Astrocyte (in vitro differentiated cells and primary cell): ENCODE results near the gene SAMD9. TPM values are rescaled to one million over a fixed set of nuclear protein-coding genes. Genes with fewer than 3 reads are reported as not detected.
A peak's percentile ranks its signal among the peaks of the same experiment; 100 is the strongest.

Experiments
- DNase-seq: peaks from one replicate; pipeline ENCODE4 v3.0.0-alpha.2; 2010; ENCODE audit warnings: low read depth
- FAIRE-seq: peaks from 2 replicates; lab custom pipeline; 2011; peaks lifted over from hg19 to GRCh38; lab: Jason Lieb, UNC
- H2AFZ ChIP-seq: 2 replicates; pipeline ENCODE4 v1.6.0; 2012; ENCODE audit warnings: low read depth, low read length, inconsistent platforms
- H3K27ac ChIP-seq: 2 replicates; pipeline ENCODE4 v1.5.1; 2011; ENCODE audit warnings: low read depth, low read length, inconsistent platforms
- H3K27me3 ChIP-seq: 2 replicates; pipeline ENCODE4 v1.6.0; 2011; ENCODE audit warnings: low read length, inconsistent platforms; ENCODE audit not compliant: insufficient read depth
- H3K36me3 ChIP-seq: 2 replicates; pipeline ENCODE4 v1.5.1; 2011; ENCODE audit warnings: low read length, inconsistent platforms; ENCODE audit not compliant: insufficient read depth
- H3K4me1 ChIP-seq: 2 replicates; pipeline ENCODE4 v1.5.1; 2011; ENCODE audit warnings: low read length, inconsistent platforms; ENCODE audit not compliant: insufficient read depth
- H3K4me2 ChIP-seq: 2 replicates; pipeline ENCODE4 v1.6.0; 2012; ENCODE audit warnings: low read length, inconsistent platforms
- H3K4me3 ChIP-seq: 2 replicates; pipeline ENCODE4 v1.5.1; 2011; ENCODE audit warnings: low read depth, mild to moderate bottlenecking, low read length, inconsistent platforms; ENCODE audit not compliant: insufficient read depth
- H3K79me2 ChIP-seq: 2 replicates; pipeline ENCODE4 v1.6.0; 2012; ENCODE audit warnings: mild to moderate bottlenecking, low read length, inconsistent platforms; ENCODE audit not compliant: insufficient read depth
- H3K9ac ChIP-seq: 2 replicates; pipeline ENCODE4 v1.6.0; 2012; ENCODE audit warnings: mild to moderate bottlenecking, low read length, inconsistent platforms
- H3K9me3 ChIP-seq: 2 replicates; pipeline ENCODE4 v1.5.1; 2012; ENCODE audit warnings: low read depth, mild to moderate bottlenecking, low read length, inconsistent platforms; ENCODE audit not compliant: insufficient read depth
- H4K20me1 ChIP-seq: 2 replicates; pipeline ENCODE4 v1.6.0; 2012; ENCODE audit warnings: low read length, inconsistent platforms; ENCODE audit not compliant: insufficient read depth
- H3K27ac Mint-ChIP-seq: one replicate; pipeline ENCODE4 v1.8.0; 2021; ENCODE audit warnings: mild to moderate bottlenecking, mixed read lengths; ENCODE audit not compliant: unreplicated experiment
- H3K27me3 Mint-ChIP-seq: one replicate; pipeline ENCODE4 v1.8.0; 2021; ENCODE audit warnings: low read depth, mixed read lengths; ENCODE audit not compliant: unreplicated experiment
- H3K36me3 Mint-ChIP-seq: one replicate; pipeline ENCODE4 v1.8.0; 2021; ENCODE audit warnings: low read depth, mixed read lengths; ENCODE audit not compliant: unreplicated experiment
- H3K4me1 Mint-ChIP-seq: one replicate; pipeline ENCODE4 v1.8.0; 2021; ENCODE audit warnings: low read depth, mixed read lengths; ENCODE audit not compliant: unreplicated experiment
- H3K4me3 Mint-ChIP-seq: one replicate; pipeline ENCODE4 v1.8.0; 2021; ENCODE audit warnings: mild to moderate bottlenecking, moderate library complexity, mixed read lengths; ENCODE audit not compliant: unreplicated experiment
- H3K9me3 Mint-ChIP-seq: one replicate; pipeline ENCODE4 v1.8.0; 2021; ENCODE audit warnings: mild to moderate bottlenecking, mixed read lengths; ENCODE audit not compliant: unreplicated experiment
- CTCF ChIP-seq: IDR thresholded peaks from 2 replicates; pipeline ENCODE4 v1.5.1; 2011; ENCODE audit warnings: low read depth, mild to moderate bottlenecking, inconsistent platforms, low read length, moderate library complexity; ENCODE audit not compliant: insufficient read depth
- EZH2 ChIP-seq: IDR thresholded peaks from 2 replicates; pipeline ENCODE4 v1.6.1; 2012; ENCODE audit warnings: mild to moderate bottlenecking, low read length, inconsistent platforms; ENCODE audit not compliant: insufficient read depth
- total RNA-seq: library from RNA; stranded (reverse); gene quantifications from 2 replicates; pipeline ENCODE4 v1.2.1, GENCODE V29; 2021

Gene SAMD9
- total RNA-seq, 1 donor from 2014 or later = 64.4 TPM

- H3K4me1 Mint-ChIP-seq = peaks cover 10% of the 10 kb centered on the region
- Histone ChIP-seq H3K9me3 (no peaks in the 10 kb centered on the region), H3K27ac (no peak overlapping the region), H3K4me2 (no peak overlapping the region), H3K4me1 (peaks cover 8% of the 10 kb centered on the region), H3K27me3 (no peaks in the 10 kb centered on the region), H3K79me2 (no peaks in the 10 kb centered on the region), H3K4me3 (no peak overlapping the region), H4K20me1 (no peaks in the 10 kb centered on the region), H3K36me3 (no peaks in the 10 kb centered on the region), H3K9ac (no peak overlapping the region), H2AFZ (no peak overlapping the region)
- FAIRE-seq = no peak
- H3K27me3 Mint-ChIP-seq = peaks cover 13% of the 10 kb centered on the region
- TF ChIP-seq CTCF (no peak), EZH2 (no peak)
- H3K27ac Mint-ChIP-seq = no peak overlapping the region
- no peak overlapping the region for H3K4me3 Mint-ChIP-seq
- DNase-seq = no peak
- H3K9me3 Mint-ChIP-seq = peaks cover 15% of the 10 kb centered on the region
- peaks cover 6% of the 10 kb centered on the region for H3K36me3 Mint-ChIP-seq
These were observed 3.1 kb upstream of the SAMD9 start for GRCh38 chr7:93120592-93121549.

- Mint-ChIP-seq H3K4me3 (no peak overlapping the region), H3K36me3 (peaks cover 6% of the 10 kb centered on the region), H3K4me1 (peaks cover 17% of the 10 kb centered on the region), H3K27me3 (peaks cover 6% of the 10 kb centered on the region), H3K9me3 (peaks cover 15% of the 10 kb centered on the region), H3K27ac (no peak overlapping the region)
- H3K4me1 ChIP-seq = peaks cover 15% of the 10 kb centered on the region
- H3K9me3 ChIP-seq = no peaks in the 10 kb centered on the region
- peak overlapping the region; percentile 45 for H3K4me2 ChIP-seq
- FAIRE-seq (no peak), DNase-seq (peak; percentile 12)
- H3K79me2 ChIP-seq = no peaks in the 10 kb centered on the region
- no peaks in the 10 kb centered on the region for H4K20me1 ChIP-seq
- H3K9ac ChIP-seq = no peak overlapping the region
- H3K27ac ChIP-seq = no peak overlapping the region
- TF ChIP-seq CTCF = no peak
- no peak for TF ChIP-seq EZH2
- no peaks in the 10 kb centered on the region for H3K36me3 ChIP-seq
- H3K27me3 ChIP-seq = no peaks in the 10 kb centered on the region
- H3K4me3 ChIP-seq = no peak overlapping the region
- peak overlapping the region; percentile 50 for H2AFZ ChIP-seq
These were observed 1.6 kb upstream of the SAMD9 start for GRCh38 chr7:93119191-93119905.
